ENCODE measurements around the gene MTNR1A.
"Not testable (repeated sequence)": the region's sequence is repeated elsewhere in the genome, so short reads cannot be mapped to it uniquely, and the experiment has no call there.

The MTNR1A gene

GRCh38 chr4:186560647-186561046, 5.3 kb upstream of the MTNR1A start:
- DNase-seq, result no peak

DNA sequence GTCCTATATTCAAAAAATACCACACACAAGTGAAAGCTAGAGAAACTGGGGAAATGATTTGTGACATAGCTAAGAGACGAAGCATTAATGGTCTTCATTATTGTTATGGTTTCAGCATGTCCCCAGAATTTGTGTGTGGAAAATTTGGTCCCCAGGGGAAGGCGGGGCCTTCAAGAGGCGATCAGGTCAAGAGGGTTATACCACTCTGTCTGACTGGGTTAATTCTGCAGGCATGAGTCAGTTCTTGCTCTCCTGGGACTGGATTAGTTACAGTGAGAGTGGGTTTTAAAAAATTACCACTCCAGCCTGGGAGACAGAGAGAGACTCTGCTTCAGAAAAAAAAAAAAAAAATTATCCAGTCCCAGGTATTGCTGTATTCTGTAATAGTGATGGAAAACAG, 2.1 kb upstream of the MTNR1A start:
- peak; percentile 46 for DNase-seq

- no peak for DNase-seq
Observed at GRCh38 chr4:186557061-186557460, 1.7 kb upstream of the MTNR1A start.

GRCh38 chr4:186554539-186554913, 841 bp downstream of the MTNR1A start:
- DNase-seq, result no peak

DNA sequence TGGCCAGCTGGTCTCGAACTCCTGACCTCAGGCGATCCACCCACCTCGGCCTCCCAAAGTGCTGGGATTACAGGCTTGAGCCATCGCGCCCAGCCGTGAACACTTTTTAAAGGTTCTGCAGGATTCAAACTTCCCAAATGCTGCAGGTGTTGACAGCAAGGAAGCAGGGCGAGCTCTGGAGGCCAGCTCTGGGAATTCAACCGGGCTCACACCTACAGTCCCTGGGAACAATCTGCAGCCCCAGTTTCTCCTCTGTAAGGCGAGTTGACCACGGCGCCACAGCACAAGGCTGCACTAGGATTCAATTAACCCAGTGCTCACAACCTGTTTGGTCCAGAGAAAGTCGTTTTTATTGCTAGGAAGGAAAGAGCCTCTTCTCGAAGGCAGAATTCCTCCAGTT, 1.6 kb downstream of the MTNR1A start:
- DNase-seq, result no peak

- no peak for DNase-seq
Observed at GRCh38 chr4:186551849-186552248, 3.5 kb downstream of the MTNR1A start.

DNA sequence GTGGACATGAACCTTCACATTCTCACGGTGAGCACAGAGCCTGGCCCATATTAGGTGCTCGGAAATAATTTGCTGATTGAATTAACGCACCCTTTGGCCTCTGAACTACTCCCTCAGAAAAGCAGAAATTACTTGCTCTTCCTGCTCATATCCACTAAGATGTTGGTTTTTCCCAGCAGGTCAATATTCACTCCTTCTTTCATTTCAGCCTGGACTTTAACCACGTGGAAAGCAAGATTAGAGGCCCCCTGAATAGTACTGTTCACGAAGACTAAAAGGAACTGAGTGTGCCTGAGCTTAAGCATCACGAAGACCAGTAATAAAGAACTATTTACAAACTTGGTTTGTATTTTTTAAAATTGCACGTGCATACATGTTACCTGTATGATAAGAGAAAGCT, 9.9 kb downstream of the MTNR1A start:
- no peak for DNase-seq

DNA sequence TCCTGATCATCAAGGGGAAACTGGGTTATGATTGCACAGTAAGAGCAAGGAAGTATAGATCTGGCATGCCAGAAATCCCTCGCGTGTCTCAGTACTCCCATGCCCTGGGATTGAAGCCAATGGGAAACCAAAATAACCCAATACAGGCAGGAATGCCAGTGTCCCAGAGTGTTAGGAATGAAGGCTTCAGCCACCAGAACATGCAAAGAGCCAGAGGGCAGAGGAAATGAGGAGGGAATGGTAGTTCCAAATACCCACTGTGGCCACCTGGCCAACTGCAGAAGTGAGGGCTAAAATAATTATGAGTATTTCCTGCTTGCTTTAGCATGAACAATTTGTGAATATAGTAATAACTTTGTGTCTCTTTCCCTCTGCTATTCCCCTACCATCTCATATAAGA, 12.2 kb downstream of the MTNR1A start:
- DNase-seq, result no peak

- no peak for DNase-seq
Observed at GRCh38 chr4:186541801-186542200, 13.6 kb downstream of the MTNR1A start.

- no peak for DNase-seq
Observed at GRCh38 chr4:186537843-186538521, 17.4 kb downstream of the MTNR1A start.

- no peak for DNase-seq
Observed at GRCh38 chr4:186536285-186536684, 19.1 kb downstream of the MTNR1A start.

GRCh38 chr4:186534056-186534455, 21.3 kb downstream of the MTNR1A start:
- no peak for DNase-seq

GRCh38 chr4:186523927-186524326, 31.4 kb downstream of the MTNR1A start:
- DNase-seq, result not testable (repeated sequence)

GRCh38 chr4:186516287-186516686, 39.1 kb downstream of the MTNR1A start:
- no peak for DNase-seq

DNA sequence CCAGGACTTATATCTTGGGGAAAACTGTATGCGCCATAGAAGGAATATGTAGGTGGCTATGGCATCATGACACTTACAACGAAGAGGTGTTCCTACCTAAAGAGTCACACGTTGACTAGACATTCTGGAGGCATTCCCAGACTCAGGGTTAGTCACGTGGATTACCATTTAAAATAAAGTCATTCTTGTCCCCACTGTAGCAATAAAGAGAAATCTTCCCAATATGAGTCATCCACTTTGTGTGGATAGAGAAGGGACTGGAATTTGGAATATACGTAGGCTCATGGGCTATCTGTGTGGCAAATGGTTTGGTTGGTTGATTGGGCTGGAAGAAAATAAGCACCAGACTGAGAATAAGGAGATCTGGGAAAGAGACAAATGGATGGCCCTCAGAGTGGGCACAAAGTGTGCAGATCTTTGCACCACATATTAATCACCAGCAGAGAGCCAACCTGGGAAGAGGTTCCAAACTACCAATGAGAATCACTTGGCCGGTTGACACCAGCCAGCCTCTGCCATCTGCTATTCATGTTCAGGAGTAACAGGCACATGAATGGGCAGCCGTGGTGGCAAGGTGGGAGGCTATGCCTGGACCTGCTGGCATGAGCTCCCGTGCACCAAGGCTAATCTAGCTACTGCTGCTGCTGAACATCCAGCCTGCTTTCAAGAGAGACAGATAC, 41.0 kb downstream of the MTNR1A start:
- DNase-seq, result no peak

DNA sequence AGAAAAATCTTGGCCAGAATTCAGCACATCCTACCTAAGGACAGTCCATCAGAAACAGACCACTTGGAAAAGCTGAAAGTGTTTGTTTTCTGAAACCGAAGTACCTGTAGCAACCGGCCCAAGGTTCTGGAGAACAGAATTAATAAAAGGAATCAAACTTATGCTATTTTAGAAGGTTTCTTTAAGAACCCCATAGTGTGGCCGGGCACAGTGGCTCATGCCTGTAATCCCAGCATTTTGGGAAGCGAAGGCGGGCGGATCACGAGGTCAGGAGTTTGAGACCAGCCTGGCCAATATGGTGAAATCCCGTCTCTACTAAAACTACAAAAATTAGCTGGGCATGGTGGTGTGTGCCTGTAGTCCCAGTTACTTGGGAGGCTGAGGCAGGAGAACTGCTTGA, 50.6 kb downstream of the MTNR1A start:
- DNase-seq, result not testable (repeated sequence)

DNA sequence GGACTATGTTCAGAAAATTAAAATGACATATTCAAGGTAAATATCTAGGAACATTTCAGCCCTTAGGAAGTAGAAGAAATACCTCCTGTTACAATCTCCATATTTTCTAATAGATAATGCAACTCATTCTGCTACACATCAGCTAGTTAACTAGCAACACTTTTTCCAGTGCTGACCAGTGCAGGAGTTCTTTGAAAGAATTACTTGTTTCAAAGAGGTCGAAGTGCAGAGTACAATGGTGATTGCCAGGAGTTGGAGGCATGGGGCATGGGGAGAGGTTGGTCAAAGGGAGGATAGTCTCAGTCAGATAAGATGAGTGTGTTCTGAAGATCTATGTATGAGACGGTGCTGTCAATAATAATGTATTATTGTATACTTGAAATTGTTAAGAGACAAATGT, 53.1 kb downstream of the MTNR1A start:
- no peak for DNase-seq

GRCh38 chr4:186501554-186501953, 53.8 kb downstream of the MTNR1A start:
- DNase-seq, result no peak

- no peak for DNase-seq
Observed at GRCh38 chr4:186500721-186501304, 54.6 kb downstream of the MTNR1A start.

- DNase-seq, result no peak
Observed at GRCh38 chr4:186499467-186499866, 55.9 kb downstream of the MTNR1A start.

- DNase-seq, result no peak
Observed at GRCh38 chr4:186497043-186497442, 58.3 kb downstream of the MTNR1A start.

GRCh38 chr4:186494496-186494895, 60.9 kb downstream of the MTNR1A start:
- DNase-seq, result no peak

- DNase-seq, result no peak
Observed at GRCh38 chr4:186487726-186488125, 67.6 kb downstream of the MTNR1A start.

DNA sequence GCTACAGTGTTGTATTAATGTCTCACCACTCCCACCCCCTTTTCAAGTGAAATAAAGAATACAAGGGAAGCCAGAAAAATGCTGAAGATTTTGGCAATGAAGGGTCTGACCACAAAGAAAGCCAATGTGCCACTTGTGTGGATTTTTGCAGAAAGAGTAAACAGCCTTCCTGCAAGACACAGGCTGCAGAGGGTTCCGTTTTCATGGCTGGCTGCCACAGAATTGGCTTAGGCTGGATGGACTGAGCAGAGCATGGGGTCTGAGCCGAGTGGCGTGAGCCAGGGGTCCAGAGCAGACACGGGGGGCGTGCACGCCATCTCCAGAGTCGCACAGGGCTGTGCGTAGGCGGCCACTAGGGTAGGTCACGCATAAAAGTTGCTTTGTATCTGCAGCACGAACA, 69.2 kb downstream of the MTNR1A start:
- DNase-seq, result no peak
